Right lobe of liver (tissue), 6 donors: Measurements from ENCODE around the gene KLHL40. TPM values are rescaled to one million over a fixed set of nuclear protein-coding genes. Genes with fewer than 3 reads are reported as not detected.
A peak's percentile ranks its signal among the peaks of the same experiment; 100 is the strongest.

Experiments
- ATAC-seq, 4 donors: fragments of 200-7000 bp; cut with Tn5 transposase; one replicate each; pipeline ENCODE4 v1.9.1; 2020; ENCODE audit warnings: mild to moderate bottlenecking in 4 of 4, moderate library complexity in 4 of 4
- DNase-seq, 3 donors: peaks; one replicate each; pipeline ENCODE4 v3.0.0-alpha.2; 2020
- H3K27ac ChIP-seq, 3 donors: fragments of 200-600 bp; one replicate each; pipeline ENCODE4 v1.8.0; 2022
- H3K27me3 ChIP-seq, 2 donors: fragments of 200-600 bp; one replicate each; pipeline ENCODE4 v1.8.0; 2022
- H3K36me3 ChIP-seq, 4 donors: fragments of 200-600 bp; sonication (generic) in 1 of 4; one replicate each; pipeline versions ENCODE4 v1.5.1 to v1.8.0; 2017 to 2022; ENCODE audit warnings: control low read depth in 1 of 4
- H3K4me1 ChIP-seq, 4 donors: fragments of 200-600 bp; sonication (generic) in 1 of 4; one replicate each; pipeline versions ENCODE4 v1.5.1 to v1.8.0; 2017 to 2022; ENCODE audit warnings: control low read depth in 1 of 4
- H3K4me3 ChIP-seq, 3 donors: fragments of 200-600 bp; one replicate each; pipeline ENCODE4 v1.8.0; 2022
- H3K9me3 ChIP-seq, 4 donors: fragments of 200-600 bp; sonication (generic) in 1 of 4; one replicate each; pipeline versions ENCODE4 v1.5.1 to v1.8.0; 2017 to 2022; ENCODE audit warnings: control low read depth in 1 of 4
- CTCF ChIP-seq, 4 donors: fragments of 200-600 bp in 3 of 4; fragments of 450-650 bp in 1 of 4; IDR thresholded peaks; one replicate each; pipeline versions ENCODE4 v1.5.1 to v1.8.0; 2016 to 2022; ENCODE audit warnings: antibody characterized with exemption in 4 of 4, mild to moderate bottlenecking in 2 of 4
- POLR2A ChIP-seq: fragments of 450-650 bp; IDR thresholded peaks from one replicate; pipeline ENCODE4 v1.6.1; 2017; ENCODE audit warnings: antibody characterized with exemption, mild to moderate bottlenecking
- WGBS: methylation state at CpG from one replicate; pipeline ENCODE4 v1.1.6; 2018; ENCODE audit warnings: low coverage, low lambda C conversion rate; ENCODE audit not compliant: insufficient coverage; ENCODE audit errors: missing lambda C conversion rate; 5-methylcytosine and 5-hydroxymethylcytosine counted together
- intact Hi-C, 2 donors: fragments of 100-400 bp; cut with DNase I; formaldehyde crosslinking; loops; one replicate each; pipeline versions ENCODE4 v1.11.2 to v1.14.1; 2022
- total RNA-seq, 6 experiments: library from RNA; depleted of rRNA in 2 of 6; stranded (reverse); fragments of >200 nt in 2 of 6; fragmentation: NEBNext Ultra II Directional in 3 of 6; extraction: Animal tissue kit (Norgen Biotek cat#: 25700) in 3 of 6; gene quantifications; one replicate each; pipeline versions ENCODE4 v1.1.0 to v1.2.4, GENCODE V29; 2016 to 2023
- donor health status: DM: no; HTN: yes; CAD: no.
- donor health status: DM: no; HTN: no; CAD: no.
- donor health status: DM: no; HTN: no; CAD: no.
- donor health status: DM: no; HTN: yes; CAD: no.
- donor health status: DM: no; HTN: yes; CAD: no.

KLHL40 gene
- total RNA-seq, 6 experiments from 2014 or later, result 0.19 to 0.68 TPM; not detected in 4

DNA sequence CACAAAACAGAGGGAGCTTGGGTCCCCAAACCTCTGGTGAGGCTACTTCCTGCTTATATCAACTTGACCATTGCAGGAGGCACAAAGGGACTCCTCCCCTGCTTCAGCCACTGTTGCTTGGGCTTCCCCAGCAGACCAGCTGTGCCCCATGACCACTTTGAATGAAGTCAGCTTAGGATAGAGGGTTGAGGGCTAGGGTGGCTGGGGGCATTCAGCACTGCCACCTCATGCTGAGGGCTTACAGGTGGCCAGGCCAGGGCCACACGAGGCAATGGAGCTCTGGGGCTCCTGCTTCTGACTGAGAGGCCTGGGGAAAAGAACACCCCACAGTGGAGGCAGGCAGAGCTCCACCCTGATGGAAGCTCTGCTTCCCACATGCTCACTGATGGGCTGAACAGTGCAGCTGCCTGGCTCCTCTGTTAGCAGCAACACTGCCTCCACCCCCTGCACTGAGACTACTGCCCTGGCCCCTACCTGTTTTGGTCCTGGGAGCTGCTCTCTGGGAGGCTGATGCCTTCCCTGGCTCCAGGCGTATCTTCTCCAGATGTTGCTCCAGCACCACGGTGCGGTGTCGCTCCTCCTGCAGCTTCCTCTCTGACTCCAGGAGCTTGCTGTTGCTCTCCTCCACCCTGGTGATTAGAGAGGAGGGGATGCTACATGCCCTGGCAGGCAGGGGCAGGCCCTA is 27.5 kb downstream of the KLHL40 start:
- Histone ChIP-seq H3K4me3 (no peak overlapping the region), H3K36me3 (no peaks in the 10 kb centered on the region), H3K9me3 (no peaks in the 10 kb centered on the region), H3K27ac (no peak overlapping the region), H3K4me1 (no peaks in the 10 kb centered on the region), H3K27me3 (no peaks in the 10 kb centered on the region)
- intact Hi-C loops, result no loop called here
- ATAC-seq (no peak), DNase-seq (peak in 1 of 3 donors; percentile 31)
- 71% methylated on average over 4 of the region's 5 CpGs for WGBS
- TF ChIP-seq CTCF (IDR thresholded peaks at IDR 0.05), result no peak
- no peak for TF ChIP-seq POLR2A

- Histone ChIP-seq H3K27ac (no peak overlapping the region), H3K4me1 (no peaks in the 10 kb centered on the region), H3K4me3 (no peak overlapping the region), H3K36me3 (no peaks in the 10 kb centered on the region), H3K9me3 (no peaks in the 10 kb centered on the region), H3K27me3 (no peaks in the 10 kb centered on the region)
- TF ChIP-seq CTCF (IDR thresholded peaks at IDR 0.05), result no peak
- TF ChIP-seq POLR2A, result no peak
- ATAC-seq (no peak), DNase-seq (no peak)
- intact Hi-C loops, result no loop called here
- WGBS, result 100% methylated on average over 2 of the region's 2 CpGs
Observed at GRCh38 chr3:42713747-42714146, 28.4 kb downstream of the KLHL40 start.

DNA sequence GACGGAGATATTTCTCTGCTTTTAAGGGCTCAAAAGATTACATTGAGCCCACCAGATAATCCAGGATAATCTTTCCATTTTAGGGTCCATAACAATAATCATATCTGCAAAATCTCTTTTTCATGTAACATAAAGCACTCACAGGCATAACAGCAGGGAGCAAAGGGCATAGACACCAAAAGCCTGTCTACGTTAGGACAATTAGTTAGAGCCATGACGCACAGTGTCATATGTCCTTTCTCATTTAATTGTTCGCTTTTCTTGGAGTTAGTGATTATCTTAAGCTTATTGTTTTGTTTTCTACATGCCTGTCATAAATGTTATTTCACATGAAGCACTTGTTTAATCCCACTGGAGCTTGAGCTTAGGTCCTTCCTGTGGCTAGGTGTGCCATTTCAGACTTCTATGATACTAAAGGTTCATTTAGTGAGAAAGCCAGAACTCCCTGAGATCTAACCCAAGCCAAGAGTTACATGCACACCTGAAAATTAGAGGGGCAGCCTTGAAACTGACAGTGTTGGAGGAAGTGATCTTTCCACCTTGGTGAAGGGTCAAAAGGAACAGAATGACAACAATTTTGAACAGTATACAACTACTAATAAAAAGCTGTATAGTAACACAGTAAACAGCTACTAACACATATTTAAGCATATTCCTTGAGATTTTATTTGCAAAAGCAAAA is 29.0 kb downstream of the KLHL40 start:
- Histone ChIP-seq H3K27me3 (no peaks in the 10 kb centered on the region), H3K9me3 (no peaks in the 10 kb centered on the region), H3K36me3 (no peaks in the 10 kb centered on the region), H3K4me3 (no peak overlapping the region), H3K4me1 (no peaks in the 10 kb centered on the region), H3K27ac (no peak overlapping the region)
- TF ChIP-seq POLR2A, result no peak
- TF ChIP-seq CTCF (IDR thresholded peaks at IDR 0.05), result no peak
- DNase-seq (no peak), ATAC-seq (no peak)
- WGBS, result 82% methylated on average over 3 of the region's 4 CpGs
- intact Hi-C loops, result no loop called here

DNA sequence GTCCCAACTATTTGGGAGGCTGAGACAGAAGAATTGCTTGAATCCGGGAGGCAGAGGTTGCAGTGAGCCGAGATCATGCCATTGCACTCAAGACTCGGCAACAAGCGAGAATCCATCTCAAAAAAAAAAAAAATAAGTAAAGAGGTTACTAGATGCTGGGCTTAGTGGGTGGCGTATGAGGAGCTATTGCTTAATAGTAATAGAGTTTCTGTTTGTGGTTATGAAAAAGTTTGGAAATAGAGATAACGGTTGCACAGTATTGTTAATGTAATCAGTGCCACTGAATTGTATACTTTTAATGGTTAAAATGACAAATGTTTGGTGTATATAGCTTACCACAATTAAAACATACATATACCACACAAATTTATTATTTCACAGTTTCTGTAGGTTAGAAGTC is 32.0 kb downstream of the KLHL40 start:
- 89% methylated on average over 4 of the region's 6 CpGs for WGBS

More for the DNA sequence above, 32.0 kb downstream of the KLHL40 start:
- ATAC-seq (no peak), DNase-seq (no peak)
- intact Hi-C loops, result no loop called here
- Histone ChIP-seq H3K27me3 (no peaks in the 10 kb centered on the region), H3K27ac (no peak overlapping the region), H3K9me3 (no peaks in the 10 kb centered on the region), H3K36me3 (no peaks in the 10 kb centered on the region), H3K4me1 (peaks cover 0 to 4% (median 0%) of the 10 kb centered on the region in 4 donors), H3K4me3 (no peak overlapping the region)
- TF ChIP-seq POLR2A, result no peak
- no peak for TF ChIP-seq CTCF (IDR thresholded peaks at IDR 0.05)
